Measurements from ENCODE around the gene RASGEF1B. TPM values are rescaled to one million over a fixed set of nuclear protein-coding genes. Genes with fewer than 3 reads are reported as not detected.

Gene RASGEF1B
- total and polyA plus RNA-seq, 2 donors (not counting 3 experiments of a cell fraction or from before 2014, with no cell fraction given) = not detected

GRCh38 chr4:81395239-81395638 is 76.5 kb downstream of the RASGEF1B start:
- dilution Hi-C loops (cut with MboI; ENCODE audit: extremely low pct_ligation_motif_present, low sequenced_read_pairs) = no loop called here
- no peak for FAIRE-seq
- H3K4me2 ChIP-seq (ENCODE audit: insufficient read depth, low read length) = no peak overlapping the region
- intact Hi-C loops (cut with micrococcal nuclease) = no loop called here
- POLR2A ChIA-PET = no interaction called here
- H3K9ac ChIP-seq (replicated peaks; ENCODE audit: extremely low read depth, insufficient read depth, low read length) = no peak overlapping the region
- no peaks in the 10 kb centered on the region for H3K36me3 ChIP-seq (ENCODE audit: control insufficient read depth in 2 of 2, extremely low read depth in 1 of 2, insufficient read depth in 2 of 2, low read length in 2 of 2)
- H3K27me3 ChIP-seq (ENCODE audit: control insufficient read depth in 2 of 2, insufficient read depth in 2 of 2, low read length in 2 of 2) = no peaks in the 10 kb centered on the region
- no TSS peak for BruUV-seq (replicated peaks)
- CTCF ChIA-PET = no interaction called here
- no peaks in the 10 kb centered on the region for H3K79me2 ChIP-seq (ENCODE audit: control insufficient read depth, insufficient read depth, low read length)
- DNase-seq (ENCODE audit: low read depth, low spot score) = no peak
- H3K4me1 ChIP-seq (ENCODE audit: control insufficient read depth, extremely low read depth, insufficient read depth, low read length) = no peaks in the 10 kb centered on the region
- no peak overlapping the region for H3K27ac ChIP-seq (ENCODE audit: insufficient read depth, low read depth, low read length)
- H3K4me3 ChIP-seq (replicated peaks in 1 of 3; ENCODE audit: insufficient read depth in 1 of 3, low read depth in 1 of 3, low read length in 3 of 3) = no peak overlapping the region
- H2AFZ ChIP-seq (ENCODE audit: low read depth, low read length) = no peak overlapping the region
- TF ChIP-seq, protein P1, sequence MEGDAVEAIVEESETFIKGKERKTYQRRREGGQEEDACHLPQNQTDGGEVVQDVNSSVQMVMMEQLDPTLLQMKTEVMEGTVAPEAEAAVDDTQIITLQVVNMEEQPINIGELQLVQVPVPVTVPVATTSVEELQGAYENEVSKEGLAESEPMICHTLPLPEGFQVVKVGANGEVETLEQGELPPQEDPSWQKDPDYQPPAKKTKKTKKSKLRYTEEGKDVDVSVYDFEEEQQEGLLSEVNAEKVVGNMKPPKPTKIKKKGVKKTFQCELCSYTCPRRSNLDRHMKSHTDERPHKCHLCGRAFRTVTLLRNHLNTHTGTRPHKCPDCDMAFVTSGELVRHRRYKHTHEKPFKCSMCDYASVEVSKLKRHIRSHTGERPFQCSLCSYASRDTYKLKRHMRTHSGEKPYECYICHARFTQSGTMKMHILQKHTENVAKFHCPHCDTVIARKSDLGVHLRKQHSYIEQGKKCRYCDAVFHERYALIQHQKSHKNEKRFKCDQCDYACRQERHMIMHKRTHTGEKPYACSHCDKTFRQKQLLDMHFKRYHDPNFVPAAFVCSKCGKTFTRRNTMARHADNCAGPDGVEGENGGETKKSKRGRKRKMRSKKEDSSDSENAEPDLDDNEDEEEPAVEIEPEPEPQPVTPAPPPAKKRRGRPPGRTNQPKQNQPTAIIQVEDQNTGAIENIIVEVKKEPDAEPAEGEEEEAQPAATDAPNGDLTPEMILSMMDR (IDR thresholded peaks at IDR 0.05; ENCODE audit: extremely low read depth in 1 of 2, insufficient read depth in 1 of 2, low read depth in 1 of 2, low read length in 2 of 2) = no peak
- TF ChIP-seq GATA2 (IDR thresholded peaks at IDR 0.05; ENCODE audit: insufficient read depth, insufficient read length, low read depth, low read length) (no peak), EZH2 (IDR thresholded peaks at IDR 0.05; ENCODE audit: borderline replicate concordance, low read depth, low read length, severe bottlenecking) (no peak), JUN (IDR thresholded peaks at IDR 0.05; ENCODE audit: borderline replicate concordance, insufficient read depth, insufficient read length, low read depth) (no peak), MYC (IDR thresholded peaks at IDR 0.05; ENCODE audit: low read depth, low read length) (no peak), MAX (IDR thresholded peaks at IDR 0.05; ENCODE audit: insufficient read depth, insufficient read length) (no peak), POLR2A (IDR thresholded peaks at IDR 0.05; ENCODE audit: low read depth, low read length) (no peak), POLR2AphosphoS5 (IDR thresholded peaks at IDR 0.05; ENCODE audit: insufficient read depth, low read depth, low read length) (no peak), FOS (IDR thresholded peaks at IDR 0.05; ENCODE audit: borderline replicate concordance, insufficient read depth, low read length) (no peak)
- no peaks in the 10 kb centered on the region for H4K20me1 ChIP-seq (replicated peaks; ENCODE audit: control insufficient read depth, extremely low read depth, insufficient read depth, low read length)
- no peaks in the 10 kb centered on the region for H3K9me3 ChIP-seq (replicated peaks; ENCODE audit: control insufficient read depth, insufficient read depth, low read length)
- H3K9me1 ChIP-seq (replicated peaks; ENCODE audit: control insufficient read depth, extremely low read depth, insufficient read depth, low read length) = no peaks in the 10 kb centered on the region

Measured in endothelial cell of umbilical vein (primary cell).